ENCODE data around the gene ZNF548.

The ZNF548 gene

GRCh38 chr19:57441979-57442752 lies 52.5 kb downstream of the ZNF548 start:
- no peak for TF ChIP-seq CTCF (IDR thresholded peaks at IDR 0.05; ENCODE audit: low read depth, low read length, missing control alignments)
- H3K4me3 ChIP-seq (replicated peaks; ENCODE audit: low read depth, low read length): no peak overlapping the region
- no peak for DNase-seq (ENCODE audit: extremely low read depth, low read depth)

- DNase-seq (ENCODE audit: extremely low read depth, low read depth): no peak
- no peak overlapping the region for H3K4me3 ChIP-seq (replicated peaks; ENCODE audit: low read depth, low read length)
- no peak for TF ChIP-seq CTCF (IDR thresholded peaks at IDR 0.05; ENCODE audit: low read depth, low read length, missing control alignments)
Observed at GRCh38 chr19:57443121-57443696, 53.6 kb downstream of the ZNF548 start.

GRCh38 chr19:57452307-57452706 lies 62.7 kb downstream of the ZNF548 start:
- no peak overlapping the region for H3K4me3 ChIP-seq (replicated peaks; ENCODE audit: low read depth, low read length)
- no peak for DNase-seq (ENCODE audit: extremely low read depth, low read depth)
- no peak for TF ChIP-seq CTCF (IDR thresholded peaks at IDR 0.05; ENCODE audit: low read depth, low read length, missing control alignments)

All from HFF-Myc (cell line).